Stomach (tissue), 4 donors: Measurements from ENCODE around the gene ARHGAP10.

Source experiments
- CTCF ChIP-seq, 7 experiments: fragments of 450-650 bp in 4 of 7; fragments of 200-600 bp in 3 of 7; sonication (generic) in 3 of 7; IDR thresholded peaks; one replicate each; pipeline ENCODE4 v1.5.1; 2016 to 2019; ENCODE audit warnings: antibody characterized with exemption in 7 of 7, control low read depth in 2 of 7, mild to moderate bottlenecking in 1 of 7
- EP300 ChIP-seq: sonication (generic); formaldehyde crosslinking; IDR thresholded peaks from one replicate; pipeline ENCODE4 v1.6.1; 2017; ENCODE audit warnings: antibody characterized with exemption
- POLR2A ChIP-seq, 4 donors: fragments of 450-650 bp; IDR thresholded peaks; one replicate each; pipeline ENCODE4 v1.6.1; 2016; ENCODE audit warnings: antibody characterized with exemption in 4 of 4, control low read depth in 2 of 4, mild to moderate bottlenecking in 1 of 4, moderate library complexity in 1 of 4
- POLR2AphosphoS5 ChIP-seq, 3 donors: sonication (generic); formaldehyde crosslinking; IDR thresholded peaks; one replicate each; pipeline ENCODE4 v1.6.1; 2016; ENCODE audit warnings: antibody characterized with exemption in 3 of 3

- TF ChIP-seq CTCF (IDR thresholded peaks at IDR 0.05) (no peak), POLR2A (IDR thresholded peaks at IDR 0.05) (no peak), EP300 (no peak), POLR2AphosphoS5 (IDR thresholded peaks at IDR 0.05) (no peak)
These were observed 219.0 kb downstream of the ARHGAP10 start for GRCh38 chr4:147950841-147951240.
